HG02623 (cell line): ENCODE measurements around the gene CRYBA1.

Experiments
- ATAC-seq: cut with Tn5 transposase; IDR thresholded peaks from one replicate; pipeline ENCODE4 v1.9.1; 2021; ENCODE audit warnings: moderate library complexity; ENCODE audit not compliant: unreplicated experiment

Gene CRYBA1

DNA sequence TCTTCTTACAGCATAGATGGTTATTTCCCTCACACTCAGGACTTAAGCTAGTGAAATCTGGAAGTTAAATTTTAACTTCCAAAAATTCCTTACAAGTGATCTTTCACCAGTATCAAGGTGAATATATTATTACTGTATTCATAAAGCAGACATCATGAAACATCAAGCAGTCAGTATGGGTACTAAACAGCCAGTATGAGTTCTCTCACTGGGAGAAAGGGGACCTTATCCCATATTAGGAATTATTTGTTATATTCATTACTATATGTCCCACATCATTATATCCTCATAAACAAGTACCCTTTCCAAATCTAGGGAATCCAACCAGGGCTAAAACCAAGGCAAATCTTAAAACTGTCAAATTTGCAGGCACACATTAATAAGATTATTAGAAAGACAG, 32.0 kb downstream of the CRYBA1 start:
- no peak for ATAC-seq

DNA sequence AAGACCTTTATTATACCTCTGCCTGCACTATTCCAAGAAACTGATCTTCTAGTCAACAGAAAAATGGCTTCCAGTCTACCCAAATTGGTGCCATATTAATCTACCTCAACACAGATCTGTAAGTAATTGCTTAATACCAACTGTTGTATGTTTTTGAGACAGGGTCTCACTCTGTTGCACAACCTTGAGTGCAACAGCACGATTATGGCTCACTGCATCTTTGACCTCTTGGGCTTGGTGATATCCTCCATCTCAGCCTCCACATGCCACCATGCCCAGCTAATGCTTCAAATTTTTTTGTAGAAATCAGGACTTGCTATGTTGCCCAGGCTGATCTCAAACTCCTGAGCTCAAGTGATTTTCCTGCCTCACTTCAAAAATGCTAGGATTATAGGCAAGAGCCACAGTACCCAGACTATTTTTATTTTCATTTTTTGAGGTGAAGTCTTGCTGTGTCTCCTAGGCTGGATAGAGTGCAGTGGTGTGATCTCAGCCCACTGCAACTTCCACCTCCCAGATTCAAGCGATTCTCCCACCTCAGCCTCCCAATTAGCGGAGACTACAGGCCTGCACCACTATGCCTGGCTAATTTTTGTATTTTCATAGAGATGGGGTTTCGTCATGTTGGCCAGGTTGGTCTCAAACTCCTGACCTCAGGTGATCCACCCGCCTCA, 32.9 kb downstream of the CRYBA1 start:
- no peak for ATAC-seq

DNA sequence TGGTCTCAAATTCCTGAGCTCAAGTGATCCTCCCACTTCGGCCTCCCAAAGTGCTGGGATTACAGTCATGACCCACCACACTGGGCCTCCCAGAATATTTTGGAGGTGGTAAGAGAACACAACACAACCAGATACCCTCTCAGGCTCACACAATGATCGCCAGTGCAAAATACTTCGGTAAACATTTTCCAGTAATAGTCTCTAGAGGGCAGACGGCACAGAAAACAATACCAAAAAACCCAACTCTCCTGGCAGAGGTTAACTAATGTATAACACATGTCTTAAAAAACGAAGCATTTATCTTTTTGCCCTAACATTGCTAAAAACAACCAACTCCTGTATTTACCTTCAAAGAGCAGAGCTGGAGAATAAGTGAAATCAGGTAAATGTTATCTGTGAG, 36.8 kb downstream of the CRYBA1 start:
- no peak for ATAC-seq

DNA sequence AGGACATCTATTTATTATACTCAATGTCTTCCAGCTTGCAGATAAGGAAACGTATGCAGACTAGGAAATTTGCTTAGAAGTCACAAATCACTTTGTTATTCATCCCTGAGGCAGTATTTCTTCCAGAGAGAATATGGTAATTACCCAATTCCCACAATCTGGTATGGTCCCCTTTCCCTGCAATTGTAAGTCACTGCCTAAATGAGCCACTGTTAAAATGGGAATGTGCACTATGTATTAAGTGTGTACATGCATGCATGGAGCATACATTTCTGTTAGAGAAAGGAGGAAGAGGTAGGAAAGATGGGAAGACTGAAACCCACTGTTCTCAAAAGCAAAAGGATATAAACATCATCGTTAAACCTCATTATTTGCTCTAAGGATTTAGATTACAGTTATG, 37.3 kb downstream of the CRYBA1 start:
- no peak for ATAC-seq

- no peak for ATAC-seq
These were observed 43.2 kb downstream of the CRYBA1 start for GRCh38 chr17:29289852-29290251.

DNA sequence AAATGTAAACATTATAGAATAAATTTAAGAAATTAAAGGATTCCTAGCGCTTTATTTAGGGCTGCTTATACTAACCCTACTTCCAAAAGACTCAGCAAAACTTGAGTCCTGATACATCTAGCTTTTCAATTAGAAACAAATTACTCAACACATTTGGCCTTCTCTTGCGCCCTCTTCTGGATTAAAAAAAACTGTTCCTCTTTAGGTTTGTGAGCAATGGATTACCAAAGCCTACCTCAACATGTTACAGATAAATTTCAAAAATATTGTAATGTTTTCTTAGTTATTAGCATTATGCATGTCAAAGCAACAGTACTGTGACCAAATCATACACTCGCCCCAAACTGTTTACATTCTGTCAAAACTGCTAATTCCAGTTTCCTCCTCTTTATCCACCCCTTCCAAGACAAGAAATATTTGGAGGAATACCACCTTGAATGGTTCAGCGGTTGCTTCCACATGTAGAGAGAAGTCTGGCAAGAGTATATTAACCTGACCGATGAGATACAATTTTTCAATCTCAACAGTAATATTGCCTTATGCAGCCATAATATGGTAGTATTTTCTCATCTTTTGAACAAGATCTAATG, 44.6 kb downstream of the CRYBA1 start:
- no peak for ATAC-seq

DNA sequence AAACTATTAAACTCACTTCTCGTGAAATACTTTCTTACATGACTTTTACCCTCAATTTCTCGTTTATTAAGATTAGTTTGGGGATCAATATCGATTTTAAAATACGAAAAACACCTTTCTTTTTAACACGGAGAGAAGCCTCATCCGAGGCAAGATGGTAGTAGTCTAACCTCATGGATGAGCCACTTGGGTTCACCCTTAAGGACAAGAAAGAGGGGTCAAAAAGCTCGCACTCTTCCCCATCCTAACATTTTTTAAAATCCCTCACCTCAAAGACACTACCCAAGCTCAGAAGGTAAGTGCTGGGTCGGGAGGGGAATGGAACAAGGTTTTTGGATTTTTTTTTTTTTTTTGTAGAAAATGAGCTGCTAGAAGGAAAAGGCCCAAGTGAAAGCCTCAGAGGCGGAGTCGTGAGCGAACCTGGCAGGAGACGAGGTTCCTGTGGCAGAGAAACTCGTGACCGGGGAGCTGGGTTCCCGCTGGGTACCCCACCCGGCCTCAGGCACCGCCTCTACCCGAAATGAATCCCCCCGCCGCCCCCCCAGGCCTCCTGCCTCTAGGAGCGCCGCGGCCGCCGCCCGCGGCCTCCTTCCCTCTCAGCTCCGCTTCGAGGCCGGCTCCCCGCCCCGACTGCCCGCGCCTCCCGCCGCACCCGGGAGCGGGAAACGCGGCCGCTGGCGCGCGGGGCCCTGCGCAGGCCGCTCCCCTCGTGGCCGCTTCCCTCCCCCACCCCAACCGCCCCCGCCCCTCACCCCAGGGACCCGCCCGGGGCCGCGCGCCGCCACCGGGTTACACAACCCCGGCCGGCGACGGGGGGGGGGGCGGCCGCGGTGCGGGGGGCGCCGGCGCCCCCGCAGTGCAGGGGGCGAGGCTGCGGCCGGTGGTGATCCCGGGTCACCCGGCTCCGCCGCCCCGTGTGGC, 45.7 kb downstream of the CRYBA1 start:
- no peak for ATAC-seq

GRCh38 chr17:29292992-29293889, 46.6 kb downstream of the CRYBA1 start:
- no peak for ATAC-seq

- ATAC-seq, result peak; percentile 84
These were observed 47.4 kb downstream of the CRYBA1 start, which contains the start of gene NUFIP2 for GRCh38 chr17:29293890-29294579. Gene NUFIP2 (minus strand): TSS chr17:29294148. CDS start chr17:29294059, 89 bp downstream.

- no peak for ATAC-seq
These were observed 47.9 kb downstream of the CRYBA1 start for GRCh38 chr17:29294580-29294900.

DNA sequence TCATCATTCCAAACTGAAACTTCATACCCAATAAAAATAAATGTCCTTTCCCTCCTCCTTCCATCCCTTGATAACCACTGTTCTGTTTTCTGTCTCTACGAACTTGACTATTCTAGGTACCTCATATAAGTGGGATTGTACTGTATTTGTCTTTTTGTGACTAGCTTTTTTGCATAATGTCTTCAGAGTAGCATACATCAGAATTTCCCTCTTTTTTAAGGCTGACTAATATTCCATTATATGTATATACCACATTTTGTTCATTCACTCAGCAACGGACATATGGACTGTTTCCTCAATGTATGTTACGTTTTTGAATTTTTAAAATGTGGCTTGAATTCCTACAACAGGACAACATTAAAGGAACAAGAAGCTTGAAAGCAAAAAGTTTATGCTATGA, 48.8 kb downstream of the CRYBA1 start:
- ATAC-seq, result no peak

GRCh38 chr17:29299031-29299430, 52.4 kb downstream of the CRYBA1 start:
- ATAC-seq, result no peak

- no peak for ATAC-seq
These were observed 56.7 kb downstream of the CRYBA1 start for GRCh38 chr17:29303386-29303785.
